ENCODE measurements around the gene TMPRSS11B.
"Not testable (repeated sequence)": the region's sequence is repeated elsewhere in the genome, so short reads cannot be mapped to it uniquely, and the experiment has no call there.

- TF ChIP-seq POLR2A (IDR thresholded peaks at IDR 0.05; ENCODE audit: low read length); GATA1 (IDR thresholded peaks at IDR 0.05; ENCODE audit: low read depth, low read length): not testable (repeated sequence)
These were observed 36.6 kb upstream of the TMPRSS11B start for GRCh38 chr4:68281796-68282740.
